ENCODE results near the gene LILRB3. TPM values are rescaled to one million over a fixed set of nuclear protein-coding genes. Genes with fewer than 3 reads are reported as not detected.
"Not testable (repeated sequence)": the region's sequence is repeated elsewhere in the genome, so short reads cannot be mapped to it uniquely, and the experiment has no call there.

The LILRB3 gene
- total RNA-seq, 2 donors from 2014 or later = 0.73 to 5.9 TPM

- 64% methylated on average over 8 of the region's 8 CpGs for WGBS
- TF ChIP-seq POLR2AphosphoS5 (IDR thresholded peaks at IDR 0.05) (no peak), CTCF (IDR thresholded peaks at IDR 0.05) (no peak), POLR2A (IDR thresholded peaks at IDR 0.05) (no peak)
- Histone ChIP-seq H3K9me3 (no peaks in the 10 kb centered on the region), H3K4me1 (replicated peaks) (no peaks in the 10 kb centered on the region), H3K27ac (no peak overlapping the region), H3K4me3 (no peak overlapping the region), H3K27me3 (replicated peaks; ENCODE audit: insufficient read depth) (no peaks in the 10 kb centered on the region), H3K36me3 (no peaks in the 10 kb centered on the region)
- no peak for DNase-seq (ENCODE audit: low spot score)
- intact Hi-C loops (cut with DNase I) = no loop called here
Observed at GRCh38 chr19:54248016-54248601, 25.3 kb upstream of the LILRB3 start.

DNA sequence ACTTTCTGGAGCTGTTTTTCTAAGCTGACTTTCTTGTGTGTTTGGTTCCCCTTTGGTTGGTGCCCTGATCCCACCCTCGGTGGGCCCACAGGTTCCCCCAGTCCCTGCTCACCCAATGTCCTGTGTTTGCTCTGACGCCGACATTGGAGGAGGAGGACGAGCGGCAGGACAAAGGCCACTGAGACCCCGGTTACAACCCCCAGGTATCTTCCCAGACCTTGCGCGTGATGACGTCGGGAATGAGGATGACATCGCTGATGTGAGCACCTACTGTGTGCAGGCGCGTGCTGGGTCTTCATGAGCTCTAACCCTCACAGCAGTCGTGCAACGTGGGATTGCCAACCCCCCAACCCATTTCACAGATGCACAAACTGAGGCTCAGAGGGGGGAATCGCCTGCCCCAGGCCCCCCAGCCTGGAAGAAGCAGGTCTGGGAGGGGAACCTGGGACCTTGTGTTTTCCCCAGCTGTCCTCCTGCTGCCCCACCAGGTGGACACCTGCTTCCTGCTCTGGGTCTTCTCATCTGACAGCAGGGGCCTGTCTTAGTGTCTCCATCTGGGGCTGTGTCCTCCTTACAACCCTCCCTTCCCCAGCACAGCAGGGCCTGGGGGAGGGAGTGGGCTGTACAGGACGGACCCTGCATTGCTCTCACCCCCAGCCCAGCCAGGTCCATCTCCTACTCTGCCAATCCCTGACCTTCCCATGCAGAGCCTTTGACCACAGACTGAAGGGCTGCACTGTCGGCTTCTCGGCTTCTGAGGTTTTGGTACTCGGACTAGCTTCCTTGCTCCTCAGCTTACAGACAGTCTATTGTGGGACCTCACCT is 24.5 kb upstream of the LILRB3 start:
- Histone ChIP-seq H3K36me3 (no peaks in the 10 kb centered on the region), H3K4me3 (no peak overlapping the region), H3K27me3 (replicated peaks; ENCODE audit: insufficient read depth) (no peaks in the 10 kb centered on the region), H3K4me1 (replicated peaks) (no peaks in the 10 kb centered on the region), H3K9me3 (no peaks in the 10 kb centered on the region), H3K27ac (no peak overlapping the region)
- TF ChIP-seq POLR2A (IDR thresholded peaks at IDR 0.05) = no peak
- no peak for TF ChIP-seq CTCF (IDR thresholded peaks at IDR 0.05)
- no peak for TF ChIP-seq POLR2AphosphoS5 (IDR thresholded peaks at IDR 0.05)
- DNase-seq (ENCODE audit: low spot score) = no peak
- 88% methylated on average over 20 of the region's 20 CpGs for whole genome bisulfite sequencing
- intact Hi-C loops (cut with DNase I) = no loop called here

DNA sequence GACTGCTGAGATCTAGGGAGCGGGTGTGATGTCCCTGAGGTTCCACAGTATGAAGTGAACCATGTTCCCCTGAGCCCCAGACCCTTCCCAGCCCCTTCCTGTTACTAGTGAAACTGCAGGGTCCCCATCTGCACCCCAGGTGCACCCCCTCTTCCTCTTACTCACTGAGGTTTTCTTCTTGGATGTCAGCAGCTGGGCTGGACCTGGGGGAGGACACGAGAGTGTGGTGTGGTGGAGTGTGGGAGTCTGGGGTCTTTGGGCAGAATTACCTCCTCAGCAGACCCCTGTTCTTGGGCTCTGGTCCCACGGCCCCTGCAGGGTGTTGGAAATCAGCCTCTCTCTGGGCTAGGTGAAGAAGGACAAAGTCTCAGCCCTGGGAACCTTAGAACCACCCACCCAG is 23.1 kb upstream of the LILRB3 start:
- intact Hi-C loops (cut with DNase I) = no loop called here
- no peak for DNase-seq (ENCODE audit: low spot score)
- Histone ChIP-seq H3K4me3 (no peak overlapping the region), H3K27ac (no peak overlapping the region), H3K4me1 (replicated peaks) (no peaks in the 10 kb centered on the region), H3K36me3 (no peaks in the 10 kb centered on the region), H3K9me3 (no peaks in the 10 kb centered on the region), H3K27me3 (replicated peaks; ENCODE audit: insufficient read depth) (no peaks in the 10 kb centered on the region)
- 80% methylated on average over 3 of the region's 3 CpGs for WGBS
- TF ChIP-seq POLR2A (IDR thresholded peaks at IDR 0.05) (no peak), CTCF (IDR thresholded peaks at IDR 0.05) (no peak), POLR2AphosphoS5 (IDR thresholded peaks at IDR 0.05) (no peak)

DNA sequence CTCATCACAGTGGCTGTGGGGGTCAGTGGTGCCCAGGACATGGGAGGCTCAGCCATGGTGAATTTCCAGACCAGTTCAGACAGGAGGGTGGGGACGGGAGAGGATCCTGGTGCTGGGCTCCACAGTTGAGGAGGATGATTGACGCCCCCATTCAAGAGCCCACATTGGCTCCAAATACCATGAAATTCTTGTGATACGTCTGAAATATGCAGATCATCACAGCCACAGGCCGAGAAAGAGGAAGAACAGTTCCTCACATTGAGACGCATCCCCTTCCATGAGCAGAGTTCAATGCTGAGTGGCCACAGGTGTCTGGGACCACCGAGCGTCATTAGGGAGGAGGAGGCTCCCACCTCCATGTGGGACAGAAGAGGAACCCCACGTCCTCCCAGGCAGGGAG is 21.0 kb upstream of the LILRB3 start:
- H3K9me3 ChIP-seq = not testable (repeated sequence)
- no CpG with 5 or more reads among the region's 8 CpGs for WGBS

GRCh38 chr19:54242646-54243045 is 19.8 kb upstream of the LILRB3 start, which contains the start of gene LILRA6:
Gene LILRA6, minus strand, starts transcription at chr19:54242790.
- H3K4me3 ChIP-seq; H3K27ac ChIP-seq; intact Hi-C loops (cut with DNase I); H3K36me3 ChIP-seq; H3K27me3 ChIP-seq (replicated peaks; ENCODE audit: insufficient read depth); H3K9me3 ChIP-seq; DNase-seq (ENCODE audit: low spot score); H3K4me1 ChIP-seq (replicated peaks): not testable (repeated sequence)
- 73% methylated on average over 3 of the region's 6 CpGs for WGBS

More for the DNA sequence above, 21.0 kb upstream of the LILRB3 start:
- intact Hi-C loops (cut with DNase I); H3K27ac ChIP-seq; H3K27me3 ChIP-seq (replicated peaks; ENCODE audit: insufficient read depth); H3K4me3 ChIP-seq; H3K4me1 ChIP-seq (replicated peaks); DNase-seq (ENCODE audit: low spot score); H3K36me3 ChIP-seq: not testable (repeated sequence)

- DNase-seq (ENCODE audit: low spot score); H3K36me3 ChIP-seq: not testable (repeated sequence)
- WGBS = 76% methylated on average over 2 of the region's 4 CpGs
Observed at GRCh38 chr19:54242234-54242633, 19.4 kb upstream of the LILRB3 start.

DNA sequence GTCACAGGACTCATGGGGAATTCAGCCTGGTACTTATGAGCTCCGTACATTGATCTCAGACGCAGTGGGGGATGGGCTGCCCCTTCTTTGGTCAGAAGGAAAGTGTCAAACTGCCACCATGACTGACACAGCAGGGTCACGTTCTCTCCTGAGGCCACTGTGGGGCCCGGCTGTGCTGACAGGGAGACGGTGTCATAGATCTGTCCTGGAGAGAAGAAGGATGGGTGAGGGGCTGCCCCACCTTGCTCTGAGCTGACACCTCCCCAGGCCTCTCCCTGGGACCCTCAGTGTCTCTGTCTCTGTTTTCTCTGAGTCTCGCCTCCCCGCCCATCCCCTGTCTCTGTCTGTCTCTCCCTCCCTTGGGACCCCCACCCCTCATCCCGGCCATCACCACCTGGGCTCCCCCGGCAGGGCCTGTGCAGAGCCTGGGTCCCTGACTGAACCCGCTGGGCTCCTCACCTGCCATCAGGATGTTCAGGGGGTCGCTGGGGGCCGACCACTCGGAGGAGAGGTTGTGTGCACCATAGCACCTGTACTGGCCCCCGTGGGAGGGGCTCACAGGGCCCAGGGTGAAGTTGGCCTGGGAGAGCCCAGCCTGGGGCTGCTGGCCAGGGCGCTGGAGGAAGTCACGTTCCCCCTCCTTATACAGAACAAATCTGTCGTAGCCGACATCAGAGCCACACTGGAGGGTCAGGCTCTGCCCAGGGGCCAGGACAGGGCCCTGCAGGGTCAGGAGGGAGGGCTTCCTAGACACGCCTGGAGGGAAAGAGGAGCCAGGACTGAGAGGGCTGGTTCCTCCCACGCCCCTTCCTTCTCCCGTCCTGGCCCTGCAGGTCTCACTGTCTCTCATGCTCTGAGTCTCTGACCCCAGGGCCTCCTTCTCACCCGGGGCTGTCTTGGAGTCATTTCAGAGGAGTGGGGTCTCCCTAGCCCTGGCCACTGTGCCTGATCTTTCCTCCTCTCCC is 17.8 kb upstream of the LILRB3 start:
- H3K27me3 ChIP-seq (replicated peaks; ENCODE audit: insufficient read depth); intact Hi-C loops (cut with DNase I); DNase-seq (ENCODE audit: low spot score); H3K36me3 ChIP-seq; H3K9me3 ChIP-seq; H3K27ac ChIP-seq; H3K4me1 ChIP-seq (replicated peaks); H3K4me3 ChIP-seq: not testable (repeated sequence)
- WGBS = 57% methylated on average over 14 of the region's 22 CpGs

More at GRCh38 chr19:54242234-54242633, 19.4 kb upstream of the LILRB3 start:
- H3K4me3 ChIP-seq; H3K27ac ChIP-seq; H3K4me1 ChIP-seq (replicated peaks); intact Hi-C loops (cut with DNase I); H3K27me3 ChIP-seq (replicated peaks; ENCODE audit: insufficient read depth); H3K9me3 ChIP-seq: not testable (repeated sequence)

GRCh38 chr19:54239491-54240371 is 16.9 kb upstream of the LILRB3 start:
- WGBS = 59% methylated on average over 10 of the region's 21 CpGs
- intact Hi-C loops (cut with DNase I) = not testable (repeated sequence)

More at GRCh38 chr19:54239491-54240371, 16.9 kb upstream of the LILRB3 start:
- not testable (repeated sequence) for H3K4me1 ChIP-seq (replicated peaks); H3K4me3 ChIP-seq; DNase-seq (ENCODE audit: low spot score); H3K27ac ChIP-seq; H3K27me3 ChIP-seq (replicated peaks; ENCODE audit: insufficient read depth); H3K36me3 ChIP-seq; H3K9me3 ChIP-seq

Measured in prostate gland (tissue), 2 donors.